K562 (cell line): ENCODE data around the gene MYO1A. TPM values are rescaled to one million over a fixed set of nuclear protein-coding genes. Genes with fewer than 3 reads are reported as not detected.

Experiments
- CHCHD3 ChIP-seq: fragments of 250-450 bp; sonication (Bioruptor Pico); IDR thresholded peaks from 2 replicates; pipeline ENCODE4 v2.1.2; 2022; ENCODE audit warnings: mild to moderate bottlenecking
- CTCFL ChIP-seq: IDR thresholded peaks from 2 replicates; pipeline ENCODE4 v1.6.1; 2011; ENCODE audit warnings: borderline replicate concordance, low read depth, mild to moderate bottlenecking, moderate library complexity, low read length; ENCODE audit not compliant: insufficient read depth, poor library complexity, severe bottlenecking
- CXXC5 ChIP-seq: fragments of 250-450 bp; sonication (Bioruptor Pico); IDR thresholded peaks from 2 replicates; pipeline ENCODE4 v1.8.0; 2022; ENCODE audit warnings: inconsistent platforms, mild to moderate bottlenecking, moderate library complexity
- ELF1 ChIP-seq: fragments of 200-800 bp; sonication (Bioruptor generic); IDR thresholded peaks from 2 replicates; pipeline ENCODE4 v1.6.1; 2016; ENCODE audit warnings: missing genetic modification characterization, missing compliant biosample characterization
- GATAD2B ChIP-seq: fragments of 450-650 bp; IDR thresholded peaks from 2 replicates; pipeline ENCODE4 v1.6.1; 2017; ENCODE audit warnings: mild to moderate bottlenecking, borderline replicate concordance
- MAFK ChIP-seq: IDR thresholded peaks from 2 replicates; pipeline ENCODE4 v1.6.1; 2011; ENCODE audit warnings: low read length, improper control_type of control experiment
- MYBL2 ChIP-seq, 2 experiments: fragments of 450-650 bp in 1 of 2; sonication (generic) in 1 of 2; formaldehyde crosslinking in 1 of 2; IDR thresholded peaks; 2 replicates each; pipeline versions ENCODE4 v1.6.1 to v1.8.1; 2017 to 2022; ENCODE audit warnings: borderline replicate concordance in 1 of 2, inconsistent platforms in 1 of 2, low read depth in 1 of 2, mild to moderate bottlenecking in 1 of 2, missing genetic modification reagents in 1 of 2, moderate library complexity in 1 of 2
- NR2F6 ChIP-seq: fragments of 450-650 bp; formaldehyde crosslinking; IDR thresholded peaks from 2 replicates; pipeline ENCODE4 v1.4.0; 2020; ENCODE audit warnings: mild to moderate bottlenecking
- PCBP2 ChIP-seq: fragments of 200-400 bp; formaldehyde crosslinking; IDR thresholded peaks from 2 replicates; pipeline ENCODE4 v1.6.1; 2018; ENCODE audit warnings: low read length, low read depth, mild to moderate bottlenecking, moderate library complexity; ENCODE audit not compliant: poor library complexity, severe bottlenecking
- PTBP1 ChIP-seq: fragments of 200-400 bp; formaldehyde crosslinking; IDR thresholded peaks from 2 replicates; pipeline ENCODE4 v1.6.1; 2017; ENCODE audit warnings: low read depth, low read length
- PTRF ChIP-seq: fragments of 450-650 bp; IDR thresholded peaks from 2 replicates; pipeline ENCODE4 v1.6.1; 2016; ENCODE audit warnings: mild to moderate bottlenecking, missing genetic modification characterization, missing compliant biosample characterization
- RBM15 ChIP-seq: fragments of 200-400 bp; formaldehyde crosslinking; IDR thresholded peaks from 2 replicates; pipeline ENCODE4 v1.6.1; 2018; ENCODE audit warnings: mild to moderate bottlenecking, low read length, moderate library complexity; ENCODE audit not compliant: insufficient read depth
- RBM34 ChIP-seq: fragments of 200-400 bp; formaldehyde crosslinking; IDR thresholded peaks from 2 replicates; pipeline ENCODE4 v1.6.1; 2018; ENCODE audit warnings: low read length, borderline replicate concordance; ENCODE audit not compliant: insufficient read depth
- RFX1 ChIP-seq: fragments of 450-650 bp; IDR thresholded peaks from 2 replicates; pipeline ENCODE4 v1.6.1; 2016; ENCODE audit warnings: mild to moderate bottlenecking, moderate library complexity
- THAP12 ChIP-seq: fragments of 250-450 bp; sonication (Bioruptor Pico); IDR thresholded peaks from 2 replicates; pipeline ENCODE4 v1.9.0; 2021; ENCODE audit warnings: mild to moderate bottlenecking, inconsistent platforms
- ZKSCAN1 ChIP-seq: fragments of 150-350 bp; IDR thresholded peaks from 2 replicates; pipeline ENCODE4 v1.6.1; 2016; ENCODE audit warnings: low read depth, low read length
- ZNF263 ChIP-seq: sonication (generic); formaldehyde crosslinking; IDR thresholded peaks from 2 replicates; pipeline ENCODE4 v1.8.0; 2022; ENCODE audit warnings: mild to moderate bottlenecking, missing genetic modification reagents, borderline replicate concordance
- ZNF507 ChIP-seq: conservative IDR thresholded peaks from 2 replicates; pipeline ENCODE4 v1.6.1; 2017; ENCODE audit warnings: missing genetic modification characterization, missing compliant biosample characterization
- polyA plus RNA-seq, 8 experiments: library from polyadenylated mRNA; depleted of rRNA in 4 of 8; stranded (reverse) in 5 of 8; unstranded in 3 of 8; fragments of >200 nt; fragmentation: Nextera tagmentation in 2 of 8; fragmentation: Illumina TruSeq in 1 of 8; extraction: Ambion mirVana in 2 of 8; extraction: Trizol in 1 of 8; gene quantifications; 2 replicates each; pipeline versions ENCODE4 v1.2.1 to v1.2.3, GENCODE V29; 2011 to 2014; ENCODE audit warnings: inconsistent platforms in 1 of 8, missing spikeins in 1 of 8
- total RNA-seq, 7 experiments: library from RNA; depleted of rRNA in 6 of 7; stranded (reverse); fragments of >200 nt in 6 of 7; fragmentation: Illumina TruSeq in 2 of 7; extraction: Trizol in 2 of 7; gene quantifications; 2 replicates each; pipeline versions ENCODE4 v1.2.1 to v1.2.3, GENCODE V29; 2011 to 2021; ENCODE audit warnings: low replicate concordance in 1 of 7
- TF ChIP-seq, protein P1 (sequence below): sonication (generic); formaldehyde crosslinking; IDR thresholded peaks from 2 replicates; pipeline ENCODE4 v1.8.0; 2022; ENCODE audit warnings: missing genetic modification reagents, mild to moderate bottlenecking, moderate library complexity, borderline replicate concordance
- TF ChIP-seq, protein P2 (sequence below): fragments of 450-650 bp; conservative IDR thresholded peaks from 2 replicates; pipeline ENCODE4 v1.6.1; 2016; ENCODE audit warnings: missing genetic modification characterization, low read depth, mild to moderate bottlenecking, control low read depth, missing compliant biosample characterization

MYO1A gene
- total and polyA plus RNA-seq, 9 of the 15 experiments (the other 6 are each of a cell fraction or from before 2014, with no cell fraction given): 0.03 to 0.29 (median 0.14) TPM; not detected in 2

GRCh38 chr12:56991319-56992246, 58.3 kb downstream of the MYO1A start (continued):
- TF ChIP-seq PTBP1: no peak
- TF ChIP-seq, protein P1, sequence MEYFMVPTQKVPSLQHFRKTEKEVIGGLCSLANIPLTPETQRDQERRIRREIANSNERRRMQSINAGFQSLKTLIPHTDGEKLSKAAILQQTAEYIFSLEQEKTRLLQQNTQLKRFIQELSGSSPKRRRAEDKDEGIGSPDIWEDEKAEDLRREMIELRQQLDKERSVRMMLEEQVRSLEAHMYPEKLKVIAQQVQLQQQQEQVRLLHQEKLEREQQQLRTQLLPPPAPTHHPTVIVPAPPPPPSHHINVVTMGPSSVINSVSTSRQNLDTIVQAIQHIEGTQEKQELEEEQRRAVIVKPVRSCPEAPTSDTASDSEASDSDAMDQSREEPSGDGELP: peak; percentile 25; the same call in 1 of the 2 replicates
- no peak for TF ChIP-seq THAP12 (CRISPR knock-in tag)
- no peak for TF ChIP-seq MYBL2 (IDR thresholded peaks at IDR 0.05; ENCODE audit: low read depth)
- no peak for TF ChIP-seq MYBL2 (CRISPR knock-in tag; IDR thresholded peaks at IDR 0.05; ENCODE audit: borderline replicate concordance)
- TF ChIP-seq ZNF507 (tag): no peak
- no peak for TF ChIP-seq NR2F6 (CRISPR knock-in tag)
- TF ChIP-seq GATAD2B: no peak
- TF ChIP-seq ZKSCAN1: no peak
- no peak for TF ChIP-seq CXXC5 (CRISPR knock-in tag)
- TF ChIP-seq PTRF (tag): no peak
- no peak for TF ChIP-seq CTCFL
- no peak for TF ChIP-seq ZNF263
- no peak for TF ChIP-seq PCBP2
- TF ChIP-seq MAFK: peak; percentile 73
- TF ChIP-seq, protein P2, sequence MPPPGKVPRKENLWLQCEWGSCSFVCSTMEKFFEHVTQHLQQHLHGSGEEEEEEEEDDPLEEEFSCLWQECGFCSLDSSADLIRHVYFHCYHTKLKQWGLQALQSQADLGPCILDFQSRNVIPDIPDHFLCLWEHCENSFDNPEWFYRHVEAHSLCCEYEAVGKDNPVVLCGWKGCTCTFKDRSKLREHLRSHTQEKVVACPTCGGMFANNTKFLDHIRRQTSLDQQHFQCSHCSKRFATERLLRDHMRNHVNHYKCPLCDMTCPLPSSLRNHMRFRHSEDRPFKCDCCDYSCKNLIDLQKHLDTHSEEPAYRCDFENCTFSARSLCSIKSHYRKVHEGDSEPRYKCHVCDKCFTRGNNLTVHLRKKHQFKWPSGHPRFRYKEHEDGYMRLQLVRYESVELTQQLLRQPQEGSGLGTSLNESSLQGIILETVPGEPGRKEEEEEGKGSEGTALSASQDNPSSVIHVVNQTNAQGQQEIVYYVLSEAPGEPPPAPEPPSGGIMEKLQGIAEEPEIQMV (tag): no peak
- no peak for TF ChIP-seq RBM34
- no peak for TF ChIP-seq RFX1
- no peak for TF ChIP-seq CHCHD3 (CRISPR knock-in tag)
- no peak for TF ChIP-seq RBM15
- 0 out of 2 replicates have a peak, but pooled peaks have one; percentile 37 for TF ChIP-seq ELF1 (tag)
